Measurements from ENCODE around the gene RACGAP1.

DNA sequence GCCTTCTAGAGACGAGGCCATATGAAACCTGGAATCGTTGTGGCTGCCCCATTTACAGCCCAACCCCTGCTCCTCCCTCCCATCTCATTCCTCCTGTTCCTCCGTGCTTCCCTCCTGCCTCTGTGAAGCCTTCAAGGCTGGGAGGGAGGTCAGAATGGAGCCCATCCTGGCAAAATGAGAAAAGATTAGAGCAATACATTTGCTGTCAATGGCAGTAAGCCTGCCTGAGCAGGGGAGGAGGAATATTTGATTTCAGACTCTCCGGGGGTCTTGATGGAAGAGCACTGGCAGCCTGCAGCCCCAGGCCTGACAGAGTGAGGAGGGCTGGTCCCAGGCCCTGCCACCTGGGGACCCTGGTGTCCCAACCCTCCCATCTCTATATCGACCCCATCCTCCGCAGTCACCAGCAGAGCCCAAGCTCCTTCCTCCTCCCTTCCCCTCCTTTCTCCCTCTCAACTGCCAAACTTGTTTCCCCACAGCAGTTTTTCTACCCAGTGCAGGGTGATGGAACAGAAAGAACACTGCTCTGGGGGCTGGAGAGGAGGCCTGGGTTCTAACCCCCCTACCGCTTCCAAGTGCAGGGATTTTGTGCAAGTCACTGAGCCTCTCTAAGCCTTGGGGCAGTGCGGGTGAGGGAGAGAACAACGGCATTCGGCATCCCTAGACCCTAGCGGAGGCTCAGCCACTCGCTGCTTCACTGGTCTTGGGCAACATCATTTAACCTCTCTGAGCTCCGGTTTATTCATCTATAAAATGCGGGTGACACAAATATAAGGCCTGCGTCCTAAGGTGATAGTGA is 16.0 kb upstream of the RACGAP1 start:
- TF ChIP-seq TCF7L2 (IDR thresholded peaks at IDR 0.05; ENCODE audit: low read depth, low read length), result no peak
- TF ChIP-seq CTCF (IDR thresholded peaks at IDR 0.05), result no peak
- no peak for TF ChIP-seq REST (IDR thresholded peaks at IDR 0.05; ENCODE audit: insufficient read depth in 1 of 2, low read depth in 2 of 2, low read length in 1 of 2)
- no peak for TF ChIP-seq POLR2AphosphoS5 (IDR thresholded peaks at IDR 0.05; ENCODE audit: low read depth, low read length)
